GM19043 (cell line): ENCODE results near the gene TBC1D22A.

ENCODE experiments used
- ATAC-seq: cut with Tn5 transposase; IDR thresholded peaks from one replicate; pipeline ENCODE4 v1.9.1; 2021; ENCODE audit warnings: low read depth; ENCODE audit not compliant: unreplicated experiment

Gene TBC1D22A

DNA sequence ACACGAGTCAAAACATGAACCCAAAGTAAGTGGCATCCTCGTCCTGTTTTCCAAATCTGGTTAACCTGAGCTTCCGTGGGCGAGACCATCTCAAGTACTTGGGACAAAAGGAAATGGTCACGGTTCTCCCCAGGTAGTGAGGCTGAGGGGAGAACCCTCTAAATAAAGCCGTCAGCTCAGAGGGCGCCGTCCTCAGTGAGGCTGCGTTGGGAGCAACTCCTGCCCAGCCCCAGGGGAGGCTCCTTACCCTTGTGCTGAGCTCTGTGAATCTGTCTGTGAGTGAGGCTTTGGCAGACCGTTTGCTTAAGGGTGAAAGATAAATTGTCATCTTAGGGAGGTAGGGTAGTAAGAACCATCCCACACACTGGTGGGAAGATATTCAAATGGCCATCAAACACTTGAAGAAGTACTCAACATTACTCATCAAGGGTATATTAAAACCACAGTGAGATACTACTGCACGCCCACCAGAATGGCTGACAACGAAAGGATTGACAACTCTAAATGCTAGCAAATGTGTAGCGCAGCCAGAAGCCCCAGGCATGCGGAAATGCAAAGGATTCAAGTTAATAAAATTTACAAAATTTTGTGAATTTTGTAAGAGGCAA lies 321.0 kb downstream of the TBC1D22A start:
- ATAC-seq, result no peak

DNA sequence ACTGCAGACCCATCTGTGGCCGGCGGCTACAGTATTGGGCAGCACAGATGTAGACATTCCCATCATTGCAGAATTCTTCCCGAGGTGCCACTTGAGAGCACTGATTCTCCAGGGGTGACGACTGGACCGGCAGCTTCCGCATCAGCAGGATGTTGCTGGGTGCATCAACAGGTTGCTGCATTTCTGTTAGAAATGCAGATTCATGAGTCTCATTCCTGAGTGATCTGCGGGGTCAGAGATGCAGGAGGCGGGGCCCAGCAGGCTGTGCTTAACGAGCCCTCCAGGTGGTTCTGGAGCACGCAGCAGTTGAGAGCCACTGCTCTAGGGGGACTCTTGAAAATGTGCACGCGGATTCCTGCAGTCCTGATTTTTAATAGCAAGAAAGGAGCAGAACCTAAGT lies 321.8 kb downstream of the TBC1D22A start:
- no peak for ATAC-seq

GRCh38 chr22:47086596-47087248 lies 324.3 kb downstream of the TBC1D22A start:
- no peak for ATAC-seq

GRCh38 chr22:47088480-47089158 lies 326.2 kb downstream of the TBC1D22A start:
- no peak for ATAC-seq

DNA sequence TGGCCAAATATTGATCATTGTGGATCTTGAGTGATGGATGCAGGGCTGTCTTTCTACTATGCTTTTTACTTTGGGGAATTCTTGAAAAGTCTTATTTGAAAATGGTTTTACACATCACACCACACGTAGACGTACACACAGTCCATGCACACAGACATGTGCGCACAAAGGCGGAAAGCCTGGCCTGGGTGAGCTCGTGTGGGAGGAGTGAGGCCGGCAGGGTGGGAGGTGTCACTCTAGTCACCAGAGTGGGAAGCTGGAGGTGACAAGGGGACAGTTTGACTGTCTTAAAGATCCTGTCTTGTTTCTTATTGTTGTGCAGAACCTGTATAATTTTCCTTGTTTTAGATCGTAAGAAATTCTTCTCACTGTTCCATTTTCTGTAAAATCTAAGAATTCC lies 326.9 kb downstream of the TBC1D22A start:
- ATAC-seq, result no peak

GRCh38 chr22:47089796-47090460 lies 327.5 kb downstream of the TBC1D22A start:
- ATAC-seq, result no peak

DNA sequence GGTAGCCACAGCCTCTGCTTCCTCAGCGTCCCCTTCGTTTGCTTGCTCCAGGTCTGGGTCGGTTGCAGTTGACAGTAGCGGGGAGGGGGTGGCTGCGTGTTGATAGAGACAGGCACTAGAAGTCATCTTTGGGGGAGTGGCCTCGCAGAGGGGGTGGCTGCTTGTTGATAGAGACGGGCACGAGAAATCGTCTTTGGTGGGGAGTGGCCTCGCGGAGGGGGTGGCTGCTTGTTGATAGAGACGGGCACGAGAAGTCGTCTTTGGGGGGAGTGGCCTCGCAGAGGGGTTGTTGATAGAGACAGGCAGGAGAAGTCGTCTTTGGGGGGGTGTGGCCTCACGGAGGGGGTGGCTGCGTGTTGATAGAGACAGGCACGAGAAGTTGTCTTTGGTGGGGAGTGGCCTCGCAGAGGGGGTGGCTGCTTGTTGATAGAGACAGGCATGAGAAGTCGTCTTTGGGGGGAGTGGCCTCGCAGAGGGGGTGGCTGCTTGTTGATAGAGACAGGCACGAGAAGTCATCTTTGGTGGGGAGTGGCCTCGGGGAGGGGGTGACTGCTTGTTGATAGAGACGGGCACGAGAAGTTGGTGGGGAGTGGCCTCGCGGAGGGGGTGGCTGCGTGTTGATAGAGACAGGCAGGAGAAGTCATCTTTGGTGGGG lies 328.3 kb downstream of the TBC1D22A start:
- ATAC-seq, result no peak

GRCh38 chr22:47091246-47091651 lies 328.8 kb downstream of the TBC1D22A start:
- no peak for ATAC-seq

DNA sequence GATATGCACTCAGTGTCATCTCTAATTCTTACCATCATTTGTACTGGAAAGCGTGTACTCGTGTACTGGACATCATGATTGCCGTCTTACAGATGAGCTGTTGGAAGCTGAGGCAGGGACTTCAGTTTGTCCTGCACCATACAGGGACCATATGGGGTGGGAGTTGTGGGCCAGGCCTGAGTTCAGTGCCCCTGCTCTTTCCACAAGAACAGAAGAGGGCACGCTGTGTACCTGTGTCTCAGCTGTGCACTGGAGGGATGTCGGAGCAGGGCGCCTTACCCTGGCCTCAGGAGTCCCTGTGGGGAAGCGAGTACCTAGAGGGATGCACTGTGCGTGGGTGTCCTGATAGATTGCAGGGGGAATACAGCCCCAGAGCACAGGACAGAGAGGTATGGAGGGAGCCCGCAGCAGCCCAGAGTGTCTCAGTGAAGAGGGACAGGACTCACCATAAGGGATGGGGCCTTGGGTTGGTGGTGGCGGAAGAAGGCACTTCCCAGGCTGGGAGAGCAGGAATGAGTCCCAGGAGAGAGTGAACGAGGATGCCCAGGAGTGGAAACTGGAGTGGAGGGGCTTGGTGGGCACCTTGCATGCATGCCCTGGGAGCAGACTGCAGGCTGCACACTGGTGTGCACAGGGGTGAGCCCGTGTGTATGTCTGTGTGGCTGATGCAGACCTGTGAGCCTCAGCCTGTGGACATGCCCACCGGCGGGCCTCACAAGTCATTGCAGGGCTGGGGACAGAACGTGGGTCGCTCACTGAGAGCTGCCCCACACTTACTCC lies 329.7 kb downstream of the TBC1D22A start:
- ATAC-seq, result no peak

DNA sequence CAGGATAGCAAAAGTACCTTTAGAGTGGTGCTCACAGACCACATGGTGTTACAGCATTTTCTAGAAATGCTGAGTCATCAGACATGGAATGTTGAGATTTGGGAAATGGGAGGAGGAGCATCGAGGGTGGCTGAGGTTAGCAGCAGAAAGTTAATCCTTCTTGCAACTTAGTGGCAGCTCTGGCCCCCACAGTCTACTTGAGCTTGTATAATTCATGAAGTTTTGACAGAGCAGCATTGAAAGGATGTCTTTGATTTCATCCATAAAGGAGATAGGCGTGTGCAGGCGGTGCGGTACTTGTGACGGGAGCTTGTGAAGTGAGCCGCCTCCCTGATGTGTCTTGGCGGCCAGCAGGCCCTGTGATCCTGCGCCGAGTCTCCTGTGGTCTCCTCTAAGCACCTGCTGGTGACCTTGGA lies 330.5 kb downstream of the TBC1D22A start:
- ATAC-seq, result no peak

- ATAC-seq, result no peak
Measured at GRCh38 chr22:47093720-47094119, 331.3 kb downstream of the TBC1D22A start.

DNA sequence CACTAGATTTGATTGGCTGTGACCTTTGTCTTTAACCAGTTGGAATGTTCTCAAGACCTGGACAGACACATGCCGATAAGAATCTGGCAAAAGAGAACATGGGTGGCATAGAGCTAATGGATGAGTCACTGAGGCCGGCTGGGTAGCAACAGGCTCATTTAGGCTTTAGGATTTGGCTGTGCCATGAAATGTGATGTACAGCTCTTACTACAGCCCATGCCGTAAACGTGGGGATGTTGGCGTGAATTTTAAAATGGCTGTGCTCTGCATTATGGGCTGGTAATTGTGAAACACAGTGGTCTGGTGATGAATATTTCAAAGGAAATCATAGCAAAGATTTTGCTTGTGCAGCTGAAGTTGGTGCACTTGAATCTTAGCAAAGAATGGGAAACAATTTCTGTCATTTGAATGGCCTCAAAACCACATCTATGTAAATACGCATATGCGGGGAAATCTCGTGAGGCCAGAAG lies 332.4 kb downstream of the TBC1D22A start:
- no peak for ATAC-seq

GRCh38 chr22:47095395-47096122 lies 333.1 kb downstream of the TBC1D22A start:
- ATAC-seq, result no peak

GRCh38 chr22:47098121-47098520 lies 335.7 kb downstream of the TBC1D22A start:
- ATAC-seq, result no peak

- no peak for ATAC-seq
Measured at GRCh38 chr22:47098554-47098953, 336.1 kb downstream of the TBC1D22A start.

DNA sequence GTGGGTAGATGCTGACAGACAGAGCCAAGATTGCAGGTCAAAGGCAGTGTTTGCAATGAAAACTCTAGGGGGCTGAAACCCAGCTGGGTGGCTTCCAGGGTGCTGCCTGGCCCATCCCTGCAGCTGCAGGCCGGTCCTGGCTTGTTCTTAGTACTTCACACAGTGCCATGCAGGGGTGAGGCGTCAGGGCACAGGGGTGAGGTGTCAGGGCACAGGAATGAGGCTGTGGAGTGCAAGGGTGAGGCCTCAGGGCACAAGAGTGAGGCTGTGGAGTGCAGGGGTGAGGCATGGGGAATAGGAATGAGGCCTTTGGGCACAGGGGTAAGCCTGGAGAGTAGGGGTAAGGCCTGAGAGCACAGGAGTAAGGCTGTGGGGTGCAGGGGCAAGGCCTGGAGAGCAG lies 337.6 kb downstream of the TBC1D22A start:
- no peak for ATAC-seq

DNA sequence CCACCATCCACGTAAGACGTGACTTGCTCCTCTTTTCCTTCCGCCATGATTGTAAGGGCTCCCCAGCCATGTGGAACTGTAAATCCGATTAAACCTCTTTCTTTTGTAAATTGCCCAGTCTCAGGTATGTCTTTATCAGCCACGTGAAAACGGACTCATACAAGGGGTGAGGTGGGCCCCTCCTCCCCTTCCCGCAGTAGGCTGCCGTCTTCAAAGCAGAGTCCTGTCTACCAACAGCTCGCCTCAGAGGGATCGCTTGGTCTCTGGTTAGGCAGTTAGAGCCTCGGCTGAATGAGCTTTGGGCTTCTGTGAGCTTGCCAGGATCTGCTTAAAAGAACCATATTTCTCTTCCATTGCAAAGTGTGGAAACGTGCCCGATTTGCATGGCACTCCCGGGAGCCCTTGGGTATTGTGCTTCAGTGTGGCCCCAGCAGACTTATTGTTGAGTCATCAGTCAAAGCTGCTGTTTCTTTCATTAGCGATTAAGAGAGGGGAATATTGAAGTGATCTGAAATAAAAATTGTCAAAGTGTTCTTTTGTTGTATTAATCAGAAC lies 338.3 kb downstream of the TBC1D22A start:
- ATAC-seq, result no peak

GRCh38 chr22:47101321-47101885 lies 339.0 kb downstream of the TBC1D22A start:
- no peak for ATAC-seq

GRCh38 chr22:47102081-47102480 lies 339.6 kb downstream of the TBC1D22A start:
- no peak for ATAC-seq
